Skeletal muscle tissue (tissue), 4 donors: Measurements from ENCODE around the gene DAG1. TPM values are rescaled to one million over a fixed set of nuclear protein-coding genes. Genes with fewer than 3 reads are reported as not detected.

Experiments
- H3K27ac ChIP-seq: one replicate; pipeline ENCODE4 v1.7.0; 2013; ENCODE audit warnings: mild to moderate bottlenecking, low read depth, low read length, inconsistent platforms
- H3K27me3 ChIP-seq, 3 donors: one replicate each; pipeline ENCODE4 v1.7.0; 2013; ENCODE audit warnings: low read length in 3 of 3; ENCODE audit not compliant: control insufficient read depth in 3 of 3, insufficient read depth in 3 of 3
- H3K36me3 ChIP-seq, 3 donors: one replicate each; pipeline ENCODE4 v1.7.0; 2013; ENCODE audit warnings: low read length in 3 of 3; ENCODE audit not compliant: control insufficient read depth in 3 of 3, insufficient read depth in 3 of 3
- H3K4me1 ChIP-seq, 3 donors: one replicate each; pipeline ENCODE4 v1.7.0; 2013; ENCODE audit warnings: low read length in 3 of 3, mild to moderate bottlenecking in 3 of 3; ENCODE audit not compliant: control insufficient read depth in 3 of 3, insufficient read depth in 3 of 3
- H3K4me3 ChIP-seq, 3 donors: one replicate each; pipeline ENCODE4 v1.7.0; 2013; ENCODE audit warnings: low read length in 3 of 3
- H3K9ac ChIP-seq, 3 donors: one replicate each; pipeline ENCODE4 v1.7.0; 2013; ENCODE audit warnings: low read length in 3 of 3, mild to moderate bottlenecking in 3 of 3, moderate library complexity in 2 of 3, low read depth in 1 of 3
- H3K9me3 ChIP-seq, 3 donors: one replicate each; pipeline ENCODE4 v1.7.0; 2013; ENCODE audit warnings: low read length in 3 of 3; ENCODE audit not compliant: control insufficient read depth in 3 of 3
- total RNA-seq: library from RNA; depleted of rRNA; stranded (reverse); fragments of >200 nt; gene quantifications from one replicate; pipeline ENCODE4 v1.2.3, GENCODE V29; 2014
- donor health status: Osteomylitis.

Gene DAG1
- total RNA-seq, 1 donor from 2014 or later, result 77.2 TPM

DNA sequence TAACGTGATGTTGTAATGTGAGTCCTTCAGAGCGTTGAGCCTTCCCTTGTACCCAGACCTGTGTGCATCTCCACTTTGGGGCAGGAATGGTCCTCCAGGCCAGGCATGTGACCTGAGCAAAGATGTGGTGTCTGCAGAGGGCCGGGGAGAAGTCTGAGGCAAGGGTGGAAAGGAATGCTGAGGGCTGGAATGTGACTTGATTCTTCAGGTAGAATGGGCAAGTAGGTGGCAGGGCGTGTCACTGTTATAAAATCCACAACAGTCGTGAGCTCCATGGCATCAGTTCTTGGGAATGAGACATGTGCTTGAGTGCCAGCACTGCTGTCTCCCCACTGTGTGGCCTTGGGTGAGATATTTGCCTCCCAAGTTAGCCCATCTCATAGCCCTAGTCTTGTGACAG is 60.2 kb downstream of the DAG1 start:
- Histone ChIP-seq H3K4me3 (no peak overlapping the region), H3K36me3 (peaks cover 27 to 39% (median 31%) of the 10 kb centered on the region in 3 donors), H3K9me3 (no peaks in the 10 kb centered on the region), H3K27me3 (no peaks in the 10 kb centered on the region), H3K4me1 (peaks cover 26 to 55% (median 46%) of the 10 kb centered on the region in 3 donors), H3K9ac (peak overlapping the region in 1 of 3 donors; percentile 57), H3K27ac (no peak overlapping the region)

GRCh38 chr3:49530701-49531100 is 60.6 kb downstream of the DAG1 start:
- Histone ChIP-seq H3K9me3 (no peaks in the 10 kb centered on the region), H3K4me1 (peaks cover 31 to 59% (median 51%) of the 10 kb centered on the region in 3 donors), H3K36me3 (peaks cover 27 to 40% (median 31%) of the 10 kb centered on the region in 3 donors), H3K27ac (peak overlapping the region; percentile 1), H3K4me3 (no peak overlapping the region), H3K27me3 (no peaks in the 10 kb centered on the region), H3K9ac (no peak overlapping the region)

DNA sequence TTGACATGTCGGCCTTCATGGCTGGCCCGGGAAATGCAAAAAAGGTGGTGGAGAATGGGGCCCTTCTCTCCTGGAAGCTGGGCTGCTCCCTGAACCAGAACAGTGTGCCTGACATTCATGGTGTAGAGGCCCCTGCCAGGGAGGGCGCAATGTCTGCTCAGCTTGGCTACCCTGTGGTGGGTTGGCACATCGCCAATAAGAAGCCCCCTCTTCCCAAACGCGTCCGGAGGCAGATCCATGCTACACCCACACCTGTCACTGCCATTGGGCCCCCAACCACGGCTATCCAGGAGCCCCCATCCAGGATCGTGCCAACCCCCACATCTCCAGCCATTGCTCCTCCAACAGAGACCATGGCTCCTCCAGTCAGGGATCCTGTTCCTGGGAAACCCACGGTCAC is 61.2 kb downstream of the DAG1 start:
- Histone ChIP-seq H3K4me3 (no peak overlapping the region), H3K27ac (peak overlapping the region; percentile 1), H3K4me1 (peaks cover 36 to 65% (median 56%) of the 10 kb centered on the region in 3 donors), H3K36me3 (peaks cover 27 to 40% (median 31%) of the 10 kb centered on the region in 3 donors), H3K27me3 (no peaks in the 10 kb centered on the region), H3K9me3 (no peaks in the 10 kb centered on the region), H3K9ac (no peak overlapping the region)

- H3K27ac ChIP-seq, result no peak overlapping the region
- peaks cover 41 to 70% (median 61%) of the 10 kb centered on the region in 3 donors for H3K4me1 ChIP-seq
- peaks cover 27 to 40% (median 31%) of the 10 kb centered on the region in 3 donors for H3K36me3 ChIP-seq
- H3K27me3 ChIP-seq, result no peaks in the 10 kb centered on the region
- no peak overlapping the region for H3K9ac ChIP-seq
- no peaks in the 10 kb centered on the region for H3K9me3 ChIP-seq
- no peak overlapping the region for H3K4me3 ChIP-seq
Measured at GRCh38 chr3:49531715-49532114, 61.6 kb downstream of the DAG1 start.

- Histone ChIP-seq H3K27ac (no peak overlapping the region), H3K36me3 (peaks cover 27 to 37% (median 31%) of the 10 kb centered on the region in 3 donors), H3K4me3 (no peak overlapping the region)
Measured at GRCh38 chr3:49533031-49533430, 63.0 kb downstream of the DAG1 start.

GRCh38 chr3:49533786-49534519 is 63.9 kb downstream of the DAG1 start:
- H3K9ac ChIP-seq, result peak overlapping the region in 2 of 3 donors; percentile 24 to 57
- no peaks in the 10 kb centered on the region for H3K27me3 ChIP-seq
- H3K36me3 ChIP-seq, result peaks cover 27 to 37% (median 31%) of the 10 kb centered on the region in 3 donors
- H3K4me1 ChIP-seq, result peaks cover 42 to 69% (median 61%) of the 10 kb centered on the region in 3 donors
- H3K9me3 ChIP-seq, result no peaks in the 10 kb centered on the region
- no peak overlapping the region for H3K4me3 ChIP-seq
- peak overlapping the region; percentile 19 for H3K27ac ChIP-seq

More at GRCh38 chr3:49533031-49533430, 63.0 kb downstream of the DAG1 start:
- no peak overlapping the region for H3K9ac ChIP-seq
- H3K4me1 ChIP-seq, result peaks cover 42 to 69% (median 61%) of the 10 kb centered on the region in 3 donors
- no peaks in the 10 kb centered on the region for H3K27me3 ChIP-seq
- no peaks in the 10 kb centered on the region for H3K9me3 ChIP-seq

- Histone ChIP-seq H3K9ac (peak overlapping the region; percentile 1 to 51 (median 33)), H3K27ac (peak overlapping the region; percentile 34)
Measured at GRCh38 chr3:49534581-49535441, 64.7 kb downstream of the DAG1 start.

GRCh38 chr3:49535971-49536874 is 66.2 kb downstream of the DAG1 start:
- H3K4me1 ChIP-seq, result peaks cover 45 to 66% (median 53%) of the 10 kb centered on the region in 3 donors
- peak overlapping the region in 2 of 3 donors; percentile 54 to 66 for H3K9ac ChIP-seq
- H3K27ac ChIP-seq, result peak overlapping the region; percentile 62
- H3K9me3 ChIP-seq, result no peaks in the 10 kb centered on the region
- H3K4me3 ChIP-seq, result peak overlapping the region in 1 of 3 donors; percentile 29
- peaks cover 18 to 27% (median 22%) of the 10 kb centered on the region in 3 donors for H3K36me3 ChIP-seq
- no peaks in the 10 kb centered on the region for H3K27me3 ChIP-seq

More at GRCh38 chr3:49534581-49535441, 64.7 kb downstream of the DAG1 start:
- H3K4me3 ChIP-seq, result no peak overlapping the region
- peaks cover 27 to 37% (median 31%) of the 10 kb centered on the region in 3 donors for H3K36me3 ChIP-seq
- peaks cover 39 to 67% (median 58%) of the 10 kb centered on the region in 3 donors for H3K4me1 ChIP-seq
- no peaks in the 10 kb centered on the region for H3K27me3 ChIP-seq
- H3K9me3 ChIP-seq, result no peaks in the 10 kb centered on the region

GRCh38 chr3:49536875-49537533 is 66.9 kb downstream of the DAG1 start:
- Histone ChIP-seq H3K9me3 (no peaks in the 10 kb centered on the region), H3K4me3 (no peak overlapping the region), H3K27ac (no peak overlapping the region), H3K9ac (peak overlapping the region in 2 of 3 donors; percentile 54 to 66), H3K36me3 (peaks cover 10 to 19% (median 15%) of the 10 kb centered on the region in 3 donors), H3K4me1 (peaks cover 41 to 59% (median 46%) of the 10 kb centered on the region in 3 donors), H3K27me3 (no peaks in the 10 kb centered on the region)
